GM19324 (cell line): ENCODE results near the gene RPUSD4.

ENCODE experiments used
- ATAC-seq: cut with Tn5 transposase; IDR thresholded peaks from one replicate; pipeline ENCODE4 v1.9.1; 2021; ENCODE audit warnings: mild to moderate bottlenecking, moderate library complexity; ENCODE audit not compliant: unreplicated experiment, low FRiP score

Gene RPUSD4

DNA sequence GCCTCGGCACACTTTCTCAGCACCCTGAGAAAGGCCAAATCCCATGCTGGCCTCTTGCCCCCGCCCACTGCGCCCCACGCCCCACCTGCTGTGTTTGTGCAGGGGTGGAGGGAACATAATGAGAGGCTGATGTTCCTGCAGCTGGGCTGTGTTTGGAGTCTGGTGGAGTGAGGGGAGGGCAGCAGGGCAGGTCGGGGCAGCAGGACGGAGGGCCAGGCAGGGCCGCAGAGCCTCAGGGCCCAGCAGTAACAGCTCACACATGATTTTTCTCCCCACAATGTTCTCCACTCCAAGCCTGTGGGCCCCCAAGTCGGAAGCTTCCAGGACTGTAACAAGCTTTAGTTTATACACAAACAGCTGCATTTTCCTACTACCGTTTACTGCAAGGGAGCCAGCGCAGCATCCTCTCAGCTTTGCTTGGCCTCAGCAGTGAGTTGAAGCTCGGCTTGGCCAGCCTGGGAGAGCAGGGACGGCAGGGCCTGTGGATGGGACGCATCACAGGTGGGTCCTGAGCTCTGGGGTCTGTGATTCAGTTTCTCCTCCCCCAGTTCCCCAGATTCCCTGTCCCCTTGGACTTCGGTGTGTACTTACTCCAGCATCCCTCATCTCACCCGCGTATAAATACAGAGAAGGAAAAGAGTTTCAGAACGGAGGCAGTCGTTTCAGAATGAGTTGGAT is 51.0 kb downstream of the RPUSD4 start:
- no peak for ATAC-seq

GRCh38 chr11:126159719-126160344 is 51.6 kb downstream of the RPUSD4 start:
- no peak for ATAC-seq

DNA sequence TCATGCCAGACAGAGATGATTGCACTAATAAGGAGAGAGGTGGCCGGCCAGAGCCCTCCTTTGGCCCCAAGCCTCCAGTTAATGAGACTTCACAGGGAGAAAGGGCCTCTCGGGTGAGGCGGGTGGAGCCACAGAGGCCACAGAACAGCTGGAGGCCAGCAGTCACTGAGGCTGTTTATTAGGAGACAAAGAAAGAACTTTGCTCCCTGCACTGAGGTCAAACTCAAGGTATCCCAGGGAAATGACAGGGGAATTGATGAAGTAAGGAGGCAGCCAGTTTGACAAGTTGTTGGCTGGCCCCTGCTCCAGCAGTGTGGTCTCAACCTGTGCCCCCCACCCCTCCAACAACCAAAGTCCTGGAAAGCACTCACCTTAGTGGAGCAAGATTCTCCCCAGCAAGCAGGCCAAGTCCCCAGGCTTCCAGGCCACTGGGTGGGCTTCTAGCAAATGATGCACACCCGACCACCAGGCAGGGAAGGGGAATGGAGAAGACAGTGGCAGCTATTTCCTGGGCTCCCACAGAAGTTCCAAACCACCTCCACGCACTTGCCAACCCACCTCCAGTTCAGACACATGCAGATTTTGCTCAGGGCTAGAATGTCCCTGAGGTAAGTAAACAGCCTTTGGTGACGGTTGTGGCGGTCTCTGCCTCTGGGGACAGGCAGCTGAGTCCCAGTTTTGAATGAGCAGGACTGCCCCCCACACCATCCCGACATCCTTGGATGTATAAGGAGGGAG is 53.2 kb downstream of the RPUSD4 start:
- no peak for ATAC-seq

GRCh38 chr11:126157326-126158030 is 54.0 kb downstream of the RPUSD4 start:
- ATAC-seq: no peak

DNA sequence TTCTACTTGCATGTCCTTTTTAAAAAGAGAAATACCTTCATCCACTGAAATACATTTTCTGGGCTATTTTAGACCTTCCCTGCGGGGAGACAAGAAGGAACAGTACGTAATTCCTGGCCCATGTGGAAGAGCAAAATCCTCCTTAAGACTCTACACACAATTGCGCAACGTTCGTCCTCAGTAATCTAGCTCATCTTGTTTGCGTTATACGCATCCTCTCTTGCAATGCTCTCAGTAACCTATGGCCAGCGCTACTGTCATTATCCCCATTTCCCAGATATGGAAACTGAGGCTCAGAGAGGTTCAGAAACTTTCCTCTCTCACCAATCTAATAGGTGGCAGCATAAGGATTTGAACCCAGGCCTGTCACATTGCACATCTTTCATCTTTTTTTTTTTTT is 54.6 kb downstream of the RPUSD4 start:
- ATAC-seq: no peak

DNA sequence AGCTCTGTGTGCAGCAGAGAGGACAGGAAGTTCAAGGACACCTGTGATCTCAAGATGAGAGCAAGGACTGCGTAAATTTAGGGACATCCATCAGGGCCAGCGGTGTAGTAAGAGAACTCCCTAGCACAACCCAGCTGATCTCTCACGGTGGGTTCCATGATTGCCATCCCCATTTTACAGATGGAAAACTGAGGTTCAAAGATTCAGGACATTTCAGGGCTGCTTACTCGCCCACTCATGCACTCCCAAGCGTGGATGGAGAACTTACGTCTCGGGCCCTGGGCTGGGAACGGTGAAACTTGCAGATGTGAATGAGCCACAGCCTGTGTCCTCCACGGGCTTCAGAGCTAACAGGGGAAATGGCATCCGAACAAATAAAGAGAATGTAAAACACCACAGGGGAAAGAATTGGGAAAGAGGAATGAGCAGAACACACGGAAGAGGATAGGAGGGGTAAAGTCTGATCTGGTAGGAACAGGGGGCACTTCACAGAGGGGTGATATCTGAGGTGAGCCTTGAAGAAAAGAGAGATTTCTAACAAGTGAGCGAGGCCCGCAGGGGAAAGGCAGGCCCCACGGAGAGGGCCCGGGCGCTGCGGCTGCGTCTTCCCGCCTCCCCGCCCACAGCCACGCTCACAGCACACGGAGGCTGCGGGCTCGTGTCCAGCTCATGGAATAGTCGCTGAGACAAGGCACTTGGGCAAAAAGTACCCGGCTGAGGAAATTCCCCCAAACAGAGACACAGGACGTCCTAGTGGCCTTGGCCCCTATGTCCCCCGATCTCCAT is 55.9 kb downstream of the RPUSD4 start:
- no peak for ATAC-seq

DNA sequence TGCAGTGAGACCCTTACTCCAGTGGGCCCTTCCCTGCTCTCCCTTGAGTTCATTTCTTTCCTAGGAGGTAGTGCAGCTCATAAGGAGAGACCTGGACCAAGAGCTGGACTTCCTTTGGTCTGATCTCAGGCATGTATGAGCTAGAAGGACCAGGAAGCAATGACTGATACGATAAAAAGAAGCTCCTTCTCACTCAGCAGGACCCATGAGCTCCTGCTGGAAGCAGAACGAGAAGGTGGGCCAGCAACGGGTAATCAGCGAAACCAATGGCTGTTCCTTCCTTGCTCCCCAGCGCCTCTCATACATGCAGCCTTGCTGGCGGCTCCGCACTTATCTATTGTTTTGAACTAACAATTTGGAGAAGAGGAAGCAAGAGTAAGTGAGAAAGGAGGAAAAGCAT is 56.8 kb downstream of the RPUSD4 start:
- no peak for ATAC-seq

- no peak for ATAC-seq
Measured at GRCh38 chr11:126153972-126154371, 57.5 kb downstream of the RPUSD4 start.

- no peak for ATAC-seq
Measured at GRCh38 chr11:126153006-126153405, 58.4 kb downstream of the RPUSD4 start.

- ATAC-seq: no peak
Measured at GRCh38 chr11:126152586-126152985, 58.9 kb downstream of the RPUSD4 start.

- ATAC-seq: no peak
Measured at GRCh38 chr11:126152152-126152551, 59.3 kb downstream of the RPUSD4 start.
